ENCODE results near the gene CLN6.

- TF ChIP-seq CTCF (IDR thresholded peaks at IDR 0.05) (no peak), POLR2A (IDR thresholded peaks at IDR 0.05; ENCODE audit: low read depth) (no peak), POLR2AphosphoS5 (IDR thresholded peaks at IDR 0.05) (no peak)
Observed at GRCh38 chr15:68224108-68224507, 5.4 kb downstream of the CLN6 start.

Data from esophagus muscularis mucosa (tissue), 3 donors.